IPS DF 4.7 (cell line): ENCODE results near the gene CD247.

Source experiments
- DNase-seq: peaks from one replicate; pipeline ENCODE4 v3.0.0-alpha.2; 2013; ENCODE audit warnings: low spot score; ENCODE audit errors: extremely low read depth

Gene CD247

GRCh38 chr1:167463875-167464575 lies 54.3 kb downstream of the CD247 start:
- no peak for DNase-seq

- DNase-seq, result no peak
Measured at GRCh38 chr1:167463080-167463479, 55.2 kb downstream of the CD247 start.

- DNase-seq, result no peak
Measured at GRCh38 chr1:167462341-167462740, 56.0 kb downstream of the CD247 start.

GRCh38 chr1:167460836-167461235 lies 57.5 kb downstream of the CD247 start:
- DNase-seq, result no peak

- DNase-seq, result no peak
Measured at GRCh38 chr1:167457936-167458584, 60.3 kb downstream of the CD247 start.

GRCh38 chr1:167456926-167457325 lies 61.4 kb downstream of the CD247 start:
- DNase-seq, result no peak

GRCh38 chr1:167456524-167456923 lies 61.8 kb downstream of the CD247 start:
- DNase-seq, result no peak

- no peak for DNase-seq
Measured at GRCh38 chr1:167455786-167456446, 62.4 kb downstream of the CD247 start.

GRCh38 chr1:167454894-167455785 lies 63.2 kb downstream of the CD247 start:
- no peak for DNase-seq

- no peak for DNase-seq
Measured at GRCh38 chr1:167454304-167454893, 63.9 kb downstream of the CD247 start.

- DNase-seq, result no peak
Measured at GRCh38 chr1:167453123-167453522, 65.2 kb downstream of the CD247 start.

- DNase-seq, result no peak
Measured at GRCh38 chr1:167452483-167452882, 65.8 kb downstream of the CD247 start.

- DNase-seq, result no peak
Measured at GRCh38 chr1:167450843-167451242, 67.5 kb downstream of the CD247 start.

- no peak for DNase-seq
Measured at GRCh38 chr1:167447521-167448136, 70.7 kb downstream of the CD247 start.

- no peak for DNase-seq
Measured at GRCh38 chr1:167446966-167447365, 71.4 kb downstream of the CD247 start.

GRCh38 chr1:167443757-167444156 lies 74.6 kb downstream of the CD247 start:
- DNase-seq, result no peak

- no peak for DNase-seq
Measured at GRCh38 chr1:167442854-167443565, 75.3 kb downstream of the CD247 start.

- DNase-seq, result no peak
Measured at GRCh38 chr1:167442142-167442848, 76.0 kb downstream of the CD247 start.

GRCh38 chr1:167441222-167441621 lies 77.1 kb downstream of the CD247 start:
- DNase-seq, result no peak
